Smooth muscle cell (in vitro differentiated cells): ENCODE results near the gene VPS54. TPM values are rescaled to one million over a fixed set of nuclear protein-coding genes. Genes with fewer than 3 reads are reported as not detected.

Experiments
- DNase-seq: peaks from one replicate; lab custom pipeline; 2025; ENCODE audit not compliant: unreplicated experiment; lab: John Stamatoyannopoulos, UW
- H2AFZ ChIP-seq: fragments of 200-600 bp; sonication (generic); 2 replicates; pipeline ENCODE4 v1.6.0; 2016; ENCODE audit warnings: antibody characterized with exemption, low read depth, mild to moderate bottlenecking
- H3F3A ChIP-seq: fragments of 200-600 bp; sonication (generic); 2 replicates; pipeline ENCODE4 v1.6.0; 2017; ENCODE audit warnings: antibody characterized with exemption, low read depth
- H3K27ac ChIP-seq: fragments of 200-600 bp; sonication (generic); 2 replicates; pipeline ENCODE4 v1.5.1; 2016; ENCODE audit warnings: low read depth, mild to moderate bottlenecking
- H3K27me3 ChIP-seq: fragments of 200-600 bp; sonication (generic); 2 replicates; pipeline ENCODE4 v1.6.1; 2016; ENCODE audit warnings: low read depth, mild to moderate bottlenecking
- H3K36me3 ChIP-seq: fragments of 200-600 bp; sonication (generic); 2 replicates; pipeline ENCODE4 v1.5.1; 2016; ENCODE audit warnings: low read depth
- H3K4me1 ChIP-seq: fragments of 200-600 bp; sonication (generic); 2 replicates; pipeline ENCODE4 v1.5.1; 2016; ENCODE audit warnings: low read depth
- H3K4me2 ChIP-seq: fragments of 200-600 bp; sonication (generic); 2 replicates; pipeline ENCODE4 v1.6.0; 2016; ENCODE audit warnings: mild to moderate bottlenecking
- H3K4me3 ChIP-seq: fragments of 200-600 bp; sonication (generic); 2 replicates; pipeline ENCODE4 v1.5.1; 2016; ENCODE audit warnings: mild to moderate bottlenecking
- H3K79me2 ChIP-seq: fragments of 200-600 bp; sonication (generic); 2 replicates; pipeline ENCODE4 v1.6.0; 2016; ENCODE audit warnings: low read depth, mild to moderate bottlenecking
- H3K9ac ChIP-seq: fragments of 200-600 bp; sonication (generic); 2 replicates; pipeline ENCODE4 v1.6.0; 2016; ENCODE audit warnings: low read depth
- H3K9me3 ChIP-seq: fragments of 200-600 bp; sonication (generic); replicated peaks from 2 replicates; pipeline ENCODE4 v1.5.1; 2016; ENCODE audit warnings: low read depth
- H4K20me1 ChIP-seq: fragments of 200-600 bp; sonication (generic); 2 replicates; pipeline ENCODE4 v1.6.0; 2016; ENCODE audit warnings: low read depth
- WGBS: methylation state at CpG from one replicate; pipeline ENCODE4 v1.1.7; 2016; ENCODE audit warnings: low lambda C conversion rate; 5-methylcytosine and 5-hydroxymethylcytosine counted together
- polyA plus RNA-seq: library from polyadenylated mRNA; unstranded; fragments of >200 nt; fragmentation: Nextera tagmentation; extraction: Ambion mirVana; gene quantifications from 2 replicates; pipeline ENCODE4 v1.2.1, GENCODE V29; 2016
- total RNA-seq: library from RNA; depleted of rRNA; stranded (reverse); fragments of >200 nt; gene quantifications from 2 replicates; pipeline ENCODE4 v1.2.3, GENCODE V29; 2014
- TF ChIP-seq, protein P1 (sequence below): fragments of 200-600 bp; sonication (generic); IDR thresholded peaks from 2 replicates; pipeline ENCODE4 v1.5.1; 2017; ENCODE audit warnings: borderline replicate concordance, mild to moderate bottlenecking, antibody characterized with exemption; ENCODE audit not compliant: insufficient read depth, poor library complexity, severe bottlenecking

The VPS54 gene
- total and polyA plus RNA-seq, 2 experiments from 2014 or later, result 12.8 to 36.9 TPM

DNA sequence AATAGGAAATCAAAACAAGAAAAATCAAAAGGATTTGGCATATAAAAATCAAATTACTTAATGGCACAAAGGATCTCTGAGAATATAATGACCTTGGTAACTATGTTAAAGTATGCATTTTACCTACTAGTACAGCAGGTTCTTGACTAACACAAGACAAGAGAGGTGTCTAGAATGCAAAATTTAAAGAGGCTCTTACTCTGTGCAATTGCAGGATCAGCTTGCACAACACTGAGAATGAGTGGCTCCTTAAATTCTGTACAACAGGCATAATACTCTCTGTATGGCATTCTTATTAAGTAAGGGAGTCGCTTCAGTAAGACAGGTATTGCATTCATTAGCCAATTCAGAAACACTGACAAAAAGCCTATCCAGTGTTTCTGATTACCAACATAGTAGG, 104.9 kb downstream of the VPS54 start:
- Histone ChIP-seq H3K4me1 (no peaks in the 10 kb centered on the region), H2AFZ (no peak overlapping the region), H3K27me3 (no peaks in the 10 kb centered on the region), H3K36me3 (peaks cover 39% of the 10 kb centered on the region), H3F3A (no peaks in the 10 kb centered on the region), H3K4me3 (no peak overlapping the region), H3K9ac (no peak overlapping the region), H3K4me2 (no peak overlapping the region), H3K79me2 (no peaks in the 10 kb centered on the region), H3K27ac (no peak overlapping the region), H4K20me1 (no peaks in the 10 kb centered on the region), H3K9me3 (no peaks in the 10 kb centered on the region)
- WGBS, result 97% methylated on average over 1 of the region's 1 CpG
- TF ChIP-seq, protein P1, sequence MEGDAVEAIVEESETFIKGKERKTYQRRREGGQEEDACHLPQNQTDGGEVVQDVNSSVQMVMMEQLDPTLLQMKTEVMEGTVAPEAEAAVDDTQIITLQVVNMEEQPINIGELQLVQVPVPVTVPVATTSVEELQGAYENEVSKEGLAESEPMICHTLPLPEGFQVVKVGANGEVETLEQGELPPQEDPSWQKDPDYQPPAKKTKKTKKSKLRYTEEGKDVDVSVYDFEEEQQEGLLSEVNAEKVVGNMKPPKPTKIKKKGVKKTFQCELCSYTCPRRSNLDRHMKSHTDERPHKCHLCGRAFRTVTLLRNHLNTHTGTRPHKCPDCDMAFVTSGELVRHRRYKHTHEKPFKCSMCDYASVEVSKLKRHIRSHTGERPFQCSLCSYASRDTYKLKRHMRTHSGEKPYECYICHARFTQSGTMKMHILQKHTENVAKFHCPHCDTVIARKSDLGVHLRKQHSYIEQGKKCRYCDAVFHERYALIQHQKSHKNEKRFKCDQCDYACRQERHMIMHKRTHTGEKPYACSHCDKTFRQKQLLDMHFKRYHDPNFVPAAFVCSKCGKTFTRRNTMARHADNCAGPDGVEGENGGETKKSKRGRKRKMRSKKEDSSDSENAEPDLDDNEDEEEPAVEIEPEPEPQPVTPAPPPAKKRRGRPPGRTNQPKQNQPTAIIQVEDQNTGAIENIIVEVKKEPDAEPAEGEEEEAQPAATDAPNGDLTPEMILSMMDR, result no peak
- no peak for DNase-seq

DNA sequence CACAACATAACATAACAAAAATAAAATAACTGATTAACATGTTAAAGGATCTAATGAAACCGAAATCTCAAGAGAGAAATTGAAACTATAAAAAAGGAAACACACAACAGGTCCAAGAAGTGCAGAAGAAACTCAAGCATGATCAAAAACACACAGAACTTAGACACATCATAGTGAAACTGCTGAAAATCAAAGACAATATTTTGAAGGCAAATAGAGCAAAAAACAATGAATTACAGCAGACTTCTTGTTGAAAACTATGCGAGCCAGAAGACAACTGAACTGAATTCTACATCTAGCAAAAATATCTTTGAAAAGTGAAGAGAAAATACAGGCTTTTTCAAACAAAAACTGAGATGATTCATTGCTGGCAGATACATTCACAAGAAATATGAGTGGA, 116.2 kb downstream of the VPS54 start:
- H3K4me3 ChIP-seq, result no peak overlapping the region
- WGBS, result 95% methylated on average over 2 of the region's 2 CpGs
- TF ChIP-seq, protein P1, result no peak
- peaks cover 27% of the 10 kb centered on the region for H3F3A ChIP-seq
- H3K9ac ChIP-seq, result no peak overlapping the region
- no peaks in the 10 kb centered on the region for H3K4me1 ChIP-seq
- H3K36me3 ChIP-seq, result peaks cover 40% of the 10 kb centered on the region
- no peak for DNase-seq
- no peak overlapping the region for H3K4me2 ChIP-seq
- H4K20me1 ChIP-seq, result no peaks in the 10 kb centered on the region
- H3K27me3 ChIP-seq, result no peaks in the 10 kb centered on the region
- peaks cover 10% of the 10 kb centered on the region for H3K9me3 ChIP-seq
- H3K27ac ChIP-seq, result no peak overlapping the region
- H3K79me2 ChIP-seq, result peaks cover 12% of the 10 kb centered on the region
- no peak overlapping the region for H2AFZ ChIP-seq

DNA sequence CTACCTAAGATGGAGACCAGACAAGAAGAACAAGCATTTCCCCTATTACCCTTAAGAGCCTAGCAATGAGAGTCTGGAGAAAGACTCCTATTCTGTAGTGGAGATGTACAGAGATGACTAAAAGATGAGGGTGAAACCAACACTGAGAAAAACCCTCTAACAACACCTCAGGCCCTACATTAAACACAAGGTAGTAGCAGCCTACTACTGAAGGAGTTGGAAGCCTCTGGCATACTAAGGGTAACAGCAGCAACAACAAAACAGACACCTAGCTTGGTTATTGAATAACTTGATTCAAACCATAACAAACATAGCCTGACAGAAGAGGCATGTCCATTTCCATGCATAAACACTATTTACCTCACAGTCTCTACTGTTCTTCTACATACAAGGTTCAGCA, 117.1 kb downstream of the VPS54 start:
- Histone ChIP-seq H3F3A (peaks cover 28% of the 10 kb centered on the region), H3K4me3 (no peak overlapping the region), H4K20me1 (no peaks in the 10 kb centered on the region), H3K27me3 (no peaks in the 10 kb centered on the region), H2AFZ (no peak overlapping the region), H3K27ac (no peak overlapping the region), H3K9me3 (peaks cover 10% of the 10 kb centered on the region), H3K4me2 (no peak overlapping the region), H3K79me2 (peaks cover 11% of the 10 kb centered on the region), H3K4me1 (no peaks in the 10 kb centered on the region), H3K36me3 (peaks cover 46% of the 10 kb centered on the region), H3K9ac (no peak overlapping the region)
- no peak for DNase-seq
- TF ChIP-seq, protein P1, result no peak

DNA sequence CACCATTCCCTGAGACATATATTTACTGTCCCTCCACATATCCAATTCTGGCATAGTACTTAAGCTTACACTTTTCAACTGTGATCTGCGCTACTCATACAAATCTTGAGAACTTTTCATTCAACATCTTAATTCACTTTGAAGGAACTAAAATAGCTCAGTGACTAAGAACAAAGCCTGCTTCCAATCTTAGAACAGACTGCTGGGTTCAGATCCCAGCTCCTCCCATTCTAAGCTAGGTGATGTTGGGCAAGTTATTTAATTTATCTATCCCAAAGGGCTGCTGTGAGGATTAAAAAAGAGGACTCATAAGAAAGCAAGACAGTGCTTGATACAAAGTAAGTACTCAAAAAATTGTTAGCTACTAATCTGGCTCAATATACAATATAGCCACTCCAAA, 119.6 kb downstream of the VPS54 start:
- no peak overlapping the region for H3K4me3 ChIP-seq
- H3K4me2 ChIP-seq, result no peak overlapping the region
- H3F3A ChIP-seq, result peaks cover 33% of the 10 kb centered on the region
- no peaks in the 10 kb centered on the region for H3K4me1 ChIP-seq
- H4K20me1 ChIP-seq, result peaks cover 6% of the 10 kb centered on the region
- peaks cover 10% of the 10 kb centered on the region for H3K9me3 ChIP-seq
- H2AFZ ChIP-seq, result no peak overlapping the region
- no peaks in the 10 kb centered on the region for H3K27me3 ChIP-seq
- WGBS, result 93% methylated on average over 1 of the region's 1 CpG
- TF ChIP-seq, protein P1, result no peak
- no peak overlapping the region for H3K27ac ChIP-seq
- peaks cover 31% of the 10 kb centered on the region for H3K36me3 ChIP-seq
- no peak for DNase-seq
- H3K9ac ChIP-seq, result no peak overlapping the region
- peaks cover 6% of the 10 kb centered on the region for H3K79me2 ChIP-seq
